Measurements from ENCODE around the gene COPS8. TPM values are rescaled to one million over a fixed set of nuclear protein-coding genes. Genes with fewer than 3 reads are reported as not detected.
A peak's percentile ranks its signal among the peaks of the same experiment; 100 is the strongest.

COPS8 gene
- total RNA-seq, 2 donors from 2014 or later, result 40.3 to 53.1 TPM

DNA sequence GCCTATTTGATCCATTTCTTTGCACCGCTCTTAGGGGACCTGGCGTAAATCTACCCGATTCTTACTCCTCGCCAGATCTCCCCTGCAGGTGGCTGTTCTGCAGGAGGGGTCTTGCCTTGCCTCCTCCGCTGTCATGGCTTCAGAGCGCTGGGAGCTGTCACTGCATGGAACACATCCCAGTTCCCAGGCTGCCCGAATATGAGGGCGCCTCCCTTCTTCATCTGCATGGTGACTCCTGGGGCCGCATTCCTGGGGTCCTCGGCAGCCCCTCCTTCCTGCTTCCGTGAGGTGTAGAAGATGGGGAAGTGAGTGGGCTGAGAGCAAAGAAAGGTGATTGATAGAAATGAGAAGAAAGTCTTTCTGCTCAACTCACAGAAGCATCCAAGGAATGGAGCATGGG is 27.3 kb upstream of the COPS8 start:
- H3K4me1 Mint-ChIP-seq, result peaks cover 8% of the 10 kb centered on the region
- no peaks in the 10 kb centered on the region for H3K27me3 Mint-ChIP-seq
- H3K27ac Mint-ChIP-seq, result no peak overlapping the region
- H3K4me3 Mint-ChIP-seq, result no peak overlapping the region
- H3K36me3 Mint-ChIP-seq (ENCODE audit: low read depth), result no peaks in the 10 kb centered on the region
- ATAC-seq (replicated peaks), result no peak
- no peaks in the 10 kb centered on the region for H3K9me3 Mint-ChIP-seq

DNA sequence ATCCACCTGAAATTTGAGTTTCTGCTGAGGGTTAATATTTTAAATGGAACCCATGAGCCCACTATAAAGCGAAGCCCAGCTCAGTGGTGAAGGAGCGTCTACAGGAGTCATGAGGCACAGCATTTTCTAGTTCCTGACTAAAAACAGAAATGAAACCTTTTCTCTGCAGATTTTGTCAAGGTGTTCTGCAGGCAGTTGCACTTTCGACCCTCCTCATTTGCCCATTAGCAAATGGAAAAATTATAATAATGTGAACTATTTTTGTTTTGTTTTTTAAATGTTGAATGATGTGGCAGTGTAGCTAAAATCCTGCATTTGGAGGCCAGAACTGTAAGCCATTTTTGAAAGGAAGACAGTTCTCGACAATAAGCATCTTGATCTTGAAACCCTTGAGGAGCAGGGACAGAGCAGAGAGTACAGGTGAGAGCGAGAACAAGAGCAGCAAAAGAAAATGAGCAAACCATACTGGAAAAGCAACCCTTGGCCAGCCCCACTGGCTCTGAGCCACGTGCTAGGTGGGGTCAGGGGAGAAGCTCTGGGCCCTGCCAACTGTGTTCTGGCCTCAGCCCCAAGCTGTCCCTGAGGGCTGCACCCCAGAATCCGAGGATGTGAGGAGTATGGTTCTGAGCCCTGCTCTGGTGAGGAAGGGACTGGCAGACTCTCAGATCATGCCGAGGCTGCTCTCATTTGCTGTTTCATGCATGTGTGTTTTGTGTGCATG is 26.4 kb upstream of the COPS8 start:
- ATAC-seq (replicated peaks), result peak; percentile 77
- Mint-ChIP-seq H3K4me3 (peak overlapping the region; percentile 29), H3K27ac (peak overlapping the region; percentile 58)

DNA sequence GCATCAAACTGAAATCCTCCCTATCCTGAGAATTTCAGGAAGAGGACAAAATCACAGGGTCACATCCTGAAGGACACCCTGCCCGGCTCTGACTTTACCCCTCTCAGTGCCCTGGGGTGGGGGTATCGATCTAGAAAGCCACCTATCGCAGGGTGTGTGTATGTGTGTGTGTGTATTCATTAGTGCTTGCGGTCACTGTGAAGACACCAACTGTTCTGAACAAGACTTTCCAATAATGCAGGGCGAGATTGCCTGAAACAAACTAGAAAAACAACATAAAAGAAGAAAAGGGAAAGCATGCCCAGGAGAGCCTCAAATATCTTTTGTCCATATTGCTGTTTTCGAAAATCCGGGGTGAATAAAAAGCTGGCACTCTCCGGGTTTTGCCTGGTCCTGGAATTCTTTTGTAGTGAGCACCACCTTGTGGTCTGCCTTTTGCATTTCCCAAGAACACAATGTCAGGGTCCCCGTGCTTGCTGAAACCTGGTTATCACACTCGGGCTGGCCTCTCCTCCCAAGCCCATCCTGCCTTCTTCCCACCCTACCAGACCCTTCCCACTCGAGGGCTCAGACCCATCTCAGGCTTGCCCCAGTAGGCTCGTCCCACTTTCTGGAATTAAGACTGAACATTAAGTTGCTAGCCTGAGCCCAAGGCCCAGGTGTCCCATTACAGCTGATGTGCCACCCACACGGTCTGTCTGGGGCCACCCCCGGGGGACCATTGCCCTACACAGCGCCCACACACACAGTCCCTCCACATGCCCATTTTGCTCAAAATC is 25.0 kb upstream of the COPS8 start:
- H3K9me3 Mint-ChIP-seq, result no peaks in the 10 kb centered on the region
- no peaks in the 10 kb centered on the region for H3K27me3 Mint-ChIP-seq
- no peak overlapping the region for H3K4me3 Mint-ChIP-seq
- no peak for ATAC-seq (replicated peaks)
- peaks cover 8% of the 10 kb centered on the region for H3K4me1 Mint-ChIP-seq
- no peak overlapping the region for H3K27ac Mint-ChIP-seq
- H3K36me3 Mint-ChIP-seq (ENCODE audit: low read depth), result no peaks in the 10 kb centered on the region

More for the DNA sequence above, 26.4 kb upstream of the COPS8 start:
- Mint-ChIP-seq H3K27me3 (no peaks in the 10 kb centered on the region), H3K36me3 (ENCODE audit: low read depth) (no peaks in the 10 kb centered on the region), H3K4me1 (peaks cover 8% of the 10 kb centered on the region), H3K9me3 (no peaks in the 10 kb centered on the region)

DNA sequence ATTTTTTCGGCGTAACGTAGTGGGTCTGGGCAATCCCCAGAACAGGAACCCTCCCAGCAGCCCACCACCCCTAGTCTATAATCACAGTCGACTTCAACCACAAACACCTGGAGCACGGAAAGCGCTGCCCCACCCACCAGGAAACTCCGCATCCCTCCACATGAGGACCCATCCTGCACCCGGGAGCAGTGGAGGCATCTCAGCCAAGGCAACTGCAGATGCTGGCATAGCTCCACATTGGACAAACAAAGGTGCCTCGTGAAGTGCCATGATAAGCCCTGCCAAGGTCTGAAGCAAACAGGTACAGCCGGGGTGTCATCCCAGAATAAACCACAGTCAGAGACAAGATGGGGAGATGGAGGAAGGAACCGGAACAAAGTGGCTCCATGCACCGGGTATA is 24.3 kb upstream of the COPS8 start:
- no peak overlapping the region for H3K27ac Mint-ChIP-seq
- H3K9me3 Mint-ChIP-seq, result no peaks in the 10 kb centered on the region

DNA sequence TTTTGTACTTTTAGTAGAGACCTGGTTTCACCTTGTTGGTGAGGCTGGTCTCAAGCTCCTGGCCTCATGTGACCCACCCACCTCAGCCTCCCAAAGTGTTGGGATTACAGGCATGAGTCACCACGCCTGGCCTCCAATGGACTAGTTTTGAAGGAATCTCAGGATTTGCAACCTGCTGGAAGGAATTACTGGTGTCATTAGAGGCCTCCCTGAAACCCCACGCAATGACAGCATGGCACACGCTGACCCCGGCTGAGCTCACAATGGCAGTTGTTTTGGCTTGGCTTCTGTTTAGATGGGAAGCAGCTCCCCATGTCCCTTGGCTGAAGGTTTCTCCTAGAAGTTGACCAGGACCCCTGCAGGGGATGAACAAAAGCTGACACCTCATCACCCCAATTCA is 23.1 kb upstream of the COPS8 start:
- peaks cover 8% of the 10 kb centered on the region for H3K4me1 Mint-ChIP-seq
- ATAC-seq (replicated peaks), result no peak
- no peak overlapping the region for H3K27ac Mint-ChIP-seq
- H3K36me3 Mint-ChIP-seq (ENCODE audit: low read depth), result no peaks in the 10 kb centered on the region
- no peaks in the 10 kb centered on the region for H3K9me3 Mint-ChIP-seq
- no peaks in the 10 kb centered on the region for H3K27me3 Mint-ChIP-seq
- H3K4me3 Mint-ChIP-seq, result no peak overlapping the region

More for the DNA sequence above, 24.3 kb upstream of the COPS8 start:
- ATAC-seq (replicated peaks), result no peak
- H3K4me1 Mint-ChIP-seq, result peaks cover 8% of the 10 kb centered on the region
- no peaks in the 10 kb centered on the region for H3K36me3 Mint-ChIP-seq (ENCODE audit: low read depth)
- H3K4me3 Mint-ChIP-seq, result no peak overlapping the region
- no peaks in the 10 kb centered on the region for H3K27me3 Mint-ChIP-seq

DNA sequence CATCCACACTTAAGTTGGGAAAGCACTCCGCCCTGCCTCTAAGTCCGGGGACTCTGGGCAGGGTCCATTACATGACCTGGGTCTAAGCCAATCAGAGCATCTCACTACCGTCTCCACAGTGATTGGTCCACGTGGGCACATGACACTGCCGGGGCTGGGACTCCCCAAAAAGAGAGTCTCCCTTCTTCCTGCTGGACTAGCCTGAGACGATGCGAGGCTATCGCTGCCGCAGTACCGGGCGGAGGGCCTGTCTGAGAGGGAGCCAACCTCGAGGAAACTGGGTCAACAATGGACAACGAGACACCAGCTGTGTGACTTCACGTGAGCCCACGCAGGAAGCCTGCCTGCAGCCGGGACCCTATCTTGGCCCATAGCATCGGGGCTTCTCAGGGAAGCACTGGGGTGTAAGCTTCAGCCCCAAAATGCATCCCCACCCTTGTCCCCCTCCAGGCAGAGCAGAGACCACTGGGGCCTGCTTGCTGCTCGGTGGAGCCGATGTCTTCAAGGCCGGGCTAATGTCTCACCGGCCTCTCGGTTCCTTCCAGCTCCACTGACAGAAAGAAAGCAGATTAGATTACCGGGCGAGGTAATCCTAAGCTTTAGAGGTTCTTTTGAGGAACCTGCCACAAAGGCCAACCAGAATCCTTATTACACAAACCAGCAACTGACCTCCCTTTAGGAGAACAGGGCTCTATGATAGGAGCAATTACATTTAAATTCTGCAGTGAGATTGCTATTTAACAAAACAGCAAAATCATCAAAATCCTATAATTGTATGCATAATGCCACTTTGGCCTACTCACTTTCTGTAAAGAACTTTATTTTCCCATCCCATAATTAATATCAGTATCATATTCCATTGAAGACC is 21.3 kb upstream of the COPS8 start:
- Mint-ChIP-seq H3K9me3 (no peaks in the 10 kb centered on the region), H3K27ac (no peak overlapping the region), H3K4me1 (peaks cover 4% of the 10 kb centered on the region), H3K36me3 (ENCODE audit: low read depth) (no peaks in the 10 kb centered on the region), H3K4me3 (no peak overlapping the region), H3K27me3 (no peaks in the 10 kb centered on the region)
- ATAC-seq (replicated peaks), result no peak

DNA sequence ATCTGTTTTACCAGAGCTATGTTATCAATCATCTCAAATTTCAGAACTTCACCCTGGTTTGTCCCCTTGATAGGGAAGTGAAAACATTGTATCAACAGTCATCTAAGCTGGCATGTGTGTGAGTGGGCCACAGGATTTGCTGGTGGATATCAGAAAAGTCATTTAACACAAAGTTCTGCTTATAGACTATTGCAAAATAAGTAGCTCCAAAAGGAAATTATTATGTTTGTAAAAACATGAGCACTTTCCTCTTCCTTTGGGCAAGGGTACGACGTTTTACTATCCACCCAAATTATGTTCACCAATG is 20.7 kb upstream of the COPS8 start:
- Mint-ChIP-seq H3K4me1 (no peaks in the 10 kb centered on the region), H3K27me3 (no peaks in the 10 kb centered on the region), H3K9me3 (no peaks in the 10 kb centered on the region), H3K36me3 (ENCODE audit: low read depth) (no peaks in the 10 kb centered on the region), H3K27ac (no peak overlapping the region), H3K4me3 (no peak overlapping the region)
- ATAC-seq (replicated peaks), result no peak

DNA sequence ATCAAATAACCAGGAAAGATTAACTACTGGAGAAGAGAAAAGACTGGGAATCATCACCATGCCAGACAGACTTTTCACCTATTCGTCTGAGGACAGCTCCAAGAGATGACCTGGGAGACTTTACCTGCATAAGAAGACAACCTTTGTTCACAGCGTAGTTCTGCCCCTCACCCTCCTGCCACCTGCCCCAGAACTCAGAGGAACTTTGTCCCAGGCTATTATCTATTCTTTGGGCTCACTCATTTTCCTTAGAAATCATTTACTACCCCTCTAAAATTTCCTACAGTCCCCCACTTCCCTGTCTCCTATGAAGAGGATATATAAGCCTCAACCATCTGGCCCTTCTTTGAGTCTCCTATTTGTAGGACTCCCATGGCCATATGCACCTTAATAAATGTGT is 19.3 kb upstream of the COPS8 start:
- no peak for ATAC-seq (replicated peaks)
- H3K4me3 Mint-ChIP-seq, result no peak overlapping the region
- H3K27ac Mint-ChIP-seq, result no peak overlapping the region

DNA sequence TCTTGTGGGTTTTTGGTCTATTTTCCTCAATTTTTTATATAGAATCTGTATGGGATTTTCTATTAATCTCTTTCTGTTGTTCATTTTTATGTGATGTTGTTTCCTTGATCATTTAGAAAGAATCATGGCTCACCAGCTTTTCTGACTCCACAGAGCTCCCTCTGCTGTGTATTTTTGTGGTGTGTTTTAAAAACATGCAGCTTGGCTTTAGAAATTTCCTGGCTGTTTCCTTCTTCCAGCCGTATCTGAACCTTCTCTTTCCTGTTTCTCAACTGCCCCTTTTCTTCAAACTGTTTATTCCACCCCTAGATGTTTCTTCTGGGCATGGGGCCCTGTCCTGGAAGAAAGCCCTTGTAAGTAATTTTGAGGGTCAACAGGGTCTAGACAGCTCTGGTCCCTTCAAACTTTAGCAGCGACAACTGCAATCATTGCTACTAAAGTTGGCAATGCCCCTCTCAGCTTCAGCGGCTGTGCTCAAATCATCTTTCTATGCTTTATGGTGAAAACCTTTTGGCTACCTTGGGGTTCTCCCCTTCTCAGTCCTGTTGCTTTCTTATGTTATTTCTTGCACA is 17.6 kb upstream of the COPS8 start:
- no peak for ATAC-seq (replicated peaks)
- Mint-ChIP-seq H3K4me3 (no peak overlapping the region), H3K4me1 (no peaks in the 10 kb centered on the region), H3K27ac (no peak overlapping the region), H3K27me3 (no peaks in the 10 kb centered on the region), H3K9me3 (no peaks in the 10 kb centered on the region), H3K36me3 (ENCODE audit: low read depth) (no peaks in the 10 kb centered on the region)

More for the DNA sequence above, 19.3 kb upstream of the COPS8 start:
- H3K36me3 Mint-ChIP-seq (ENCODE audit: low read depth), result no peaks in the 10 kb centered on the region
- no peaks in the 10 kb centered on the region for H3K9me3 Mint-ChIP-seq
- H3K27me3 Mint-ChIP-seq, result no peaks in the 10 kb centered on the region
- no peaks in the 10 kb centered on the region for H3K4me1 Mint-ChIP-seq

DNA sequence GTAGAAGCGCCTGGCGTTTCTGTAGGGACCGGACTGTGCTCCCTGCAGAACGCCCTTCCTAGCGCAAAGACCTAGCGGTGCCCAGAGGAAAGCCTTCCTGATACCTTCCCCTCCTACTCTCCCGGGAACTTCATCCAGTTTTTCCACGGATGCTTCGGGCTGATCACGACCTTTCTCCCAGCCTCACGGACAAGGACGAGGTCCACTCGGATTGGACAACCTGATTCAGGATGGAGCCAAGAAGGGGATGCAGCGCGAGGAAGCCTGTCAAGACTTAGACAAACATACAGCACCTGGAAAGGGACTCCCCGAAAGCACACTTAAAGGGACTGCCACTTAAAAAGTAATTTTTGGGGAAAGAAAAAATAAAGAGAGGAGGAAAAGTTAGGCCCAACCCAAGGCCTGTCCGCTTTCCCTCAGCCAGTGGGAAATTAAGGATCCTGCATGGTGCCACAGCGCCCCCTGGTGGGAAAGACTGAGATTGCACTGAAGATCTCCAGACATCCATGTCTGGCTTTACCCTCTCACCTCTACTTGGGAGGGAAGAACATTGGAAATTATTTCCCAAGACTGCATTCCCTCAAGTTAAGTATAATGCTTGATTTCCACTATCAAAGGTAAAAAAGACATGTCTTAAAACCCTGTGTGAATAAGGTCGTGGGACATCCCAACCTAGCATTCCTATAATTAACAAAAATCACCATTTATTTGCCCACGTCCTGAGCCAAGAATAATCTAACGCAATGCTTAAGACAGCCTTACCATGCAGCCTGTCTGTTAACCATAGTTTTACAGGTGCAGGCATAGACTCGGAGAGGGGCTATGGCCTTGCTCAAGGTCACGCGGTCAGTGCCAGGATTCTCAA is 13.4 kb upstream of the COPS8 start:
- Mint-ChIP-seq H3K27ac (no peak overlapping the region), H3K9me3 (no peaks in the 10 kb centered on the region), H3K36me3 (ENCODE audit: low read depth) (no peaks in the 10 kb centered on the region), H3K4me3 (no peak overlapping the region), H3K27me3 (no peaks in the 10 kb centered on the region), H3K4me1 (no peaks in the 10 kb centered on the region)
- ATAC-seq (replicated peaks), result no peak

DNA sequence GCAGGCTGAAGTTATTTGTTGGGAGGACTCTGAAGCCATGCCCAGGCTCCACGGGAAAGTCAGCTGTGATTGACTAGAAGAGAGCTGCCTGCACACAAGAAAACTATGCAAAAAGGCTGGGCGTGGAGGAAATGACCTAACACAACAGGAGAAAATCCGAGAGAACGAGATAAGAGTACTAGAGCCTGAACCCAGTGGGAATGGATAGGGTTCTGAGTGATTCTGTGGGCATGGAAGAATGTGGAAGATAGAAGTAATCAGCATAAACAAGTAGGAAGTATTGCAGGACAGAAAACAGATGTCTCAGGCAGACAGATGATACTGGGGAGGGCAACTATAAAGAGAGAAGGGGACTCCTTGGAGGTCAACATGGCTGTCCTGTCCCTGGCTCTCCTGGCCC is 12.1 kb upstream of the COPS8 start:
- Mint-ChIP-seq H3K27ac (no peak overlapping the region), H3K36me3 (ENCODE audit: low read depth) (no peaks in the 10 kb centered on the region), H3K4me3 (no peak overlapping the region), H3K9me3 (no peaks in the 10 kb centered on the region), H3K27me3 (no peaks in the 10 kb centered on the region), H3K4me1 (no peaks in the 10 kb centered on the region)
- no peak for ATAC-seq (replicated peaks)

DNA sequence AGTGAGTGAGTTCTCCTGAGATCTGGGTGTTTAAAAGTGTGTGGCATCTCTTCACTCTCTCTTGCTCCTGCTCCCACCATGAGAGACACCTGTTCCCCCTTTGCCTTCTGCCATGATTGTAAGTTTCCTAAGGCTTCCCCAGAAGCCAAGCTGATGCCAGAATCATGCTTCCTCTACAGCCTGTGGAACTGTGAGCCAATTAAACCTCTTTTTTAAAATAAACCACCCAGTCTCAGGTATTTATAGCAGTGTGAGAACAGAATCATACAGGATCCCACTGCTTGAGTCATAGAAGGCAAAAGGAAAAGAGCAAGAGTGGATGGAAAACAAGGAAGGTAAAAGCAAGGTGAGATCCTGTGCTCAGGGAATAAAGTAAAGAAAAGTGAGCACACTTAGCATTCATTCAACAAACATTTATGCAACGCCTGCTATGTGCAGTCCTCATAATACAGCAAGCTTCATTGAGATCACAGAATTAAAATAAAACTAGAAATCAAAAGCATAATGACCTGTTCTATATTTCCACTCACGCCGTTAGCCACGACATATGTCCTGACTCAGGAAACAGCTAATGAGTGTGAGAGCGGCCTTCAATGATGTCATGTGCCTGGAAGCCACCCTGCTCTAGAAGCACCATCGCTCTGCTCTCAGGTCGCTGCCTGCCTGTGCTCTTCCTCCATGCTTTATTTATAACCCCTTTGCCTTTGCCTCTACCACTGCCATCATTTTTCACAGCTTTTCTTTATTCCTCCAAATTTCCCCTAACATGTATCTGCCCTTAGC is 11.3 kb upstream of the COPS8 start:
- H3K9me3 Mint-ChIP-seq, result no peaks in the 10 kb centered on the region
- no peak overlapping the region for H3K27ac Mint-ChIP-seq
- no peaks in the 10 kb centered on the region for H3K4me1 Mint-ChIP-seq
- no peak for ATAC-seq (replicated peaks)
- no peak overlapping the region for H3K4me3 Mint-ChIP-seq
- H3K27me3 Mint-ChIP-seq, result no peaks in the 10 kb centered on the region
- no peaks in the 10 kb centered on the region for H3K36me3 Mint-ChIP-seq (ENCODE audit: low read depth)
